HK-2 (cell line): ENCODE data around the gene AKNAD1.

Source experiments
- DNase-seq: peaks from one replicate; pipeline ENCODE4 v3.0.0-alpha.2; 2018; ENCODE audit not compliant: unreplicated experiment

Gene AKNAD1

DNA sequence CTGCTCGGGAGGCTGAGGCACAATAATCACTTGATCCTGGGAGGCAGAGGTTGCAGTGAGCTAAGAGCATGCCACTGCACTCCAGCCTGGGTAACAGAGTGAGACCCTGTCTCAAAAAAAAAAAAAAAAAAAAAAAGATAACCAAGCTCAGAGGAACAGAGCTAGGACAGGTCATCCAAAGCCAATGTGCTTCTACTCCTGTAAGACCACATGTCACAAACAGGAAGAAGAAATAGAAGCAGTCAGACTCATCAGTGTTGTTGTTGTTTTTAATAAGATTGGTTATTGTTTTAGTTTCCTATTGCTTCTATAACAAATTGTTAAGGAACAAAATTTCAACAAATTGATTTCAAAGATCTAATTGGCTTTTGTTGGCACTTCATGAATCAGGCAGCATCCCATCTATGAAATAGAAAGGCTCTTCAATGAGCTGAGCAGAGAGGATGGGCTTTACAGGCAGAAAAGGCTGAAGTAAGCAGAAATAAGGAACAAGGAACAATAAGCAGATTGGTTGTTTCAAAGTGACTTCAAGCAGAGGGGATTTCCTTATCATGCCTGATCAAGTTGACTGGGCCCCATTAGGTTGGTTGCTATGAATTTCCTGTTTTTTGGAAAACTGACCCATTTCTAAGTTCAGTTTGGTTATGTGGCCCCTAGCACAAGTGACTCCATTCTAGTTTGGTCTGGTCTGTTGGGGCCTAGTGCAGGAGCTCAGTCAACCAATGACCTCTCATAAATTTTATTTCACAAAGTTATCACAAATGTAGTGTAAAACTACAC lies 6.0 kb upstream of the AKNAD1 start:
- no peak for DNase-seq

GRCh38 chr1:108862017-108862610 lies 5.2 kb upstream of the AKNAD1 start:
- DNase-seq = no peak

GRCh38 chr1:108861566-108861965 lies 4.7 kb upstream of the AKNAD1 start:
- DNase-seq = no peak

- no peak for DNase-seq
These were observed 3.5 kb upstream of the AKNAD1 start for GRCh38 chr1:108860190-108860907.

- no peak for DNase-seq
These were observed 1.5 kb upstream of the AKNAD1 start for GRCh38 chr1:108858230-108858950.

GRCh38 chr1:108854221-108855019 lies 2.5 kb downstream of the AKNAD1 start:
- no peak for DNase-seq

GRCh38 chr1:108852221-108852975 lies 4.5 kb downstream of the AKNAD1 start:
- no peak for DNase-seq

DNA sequence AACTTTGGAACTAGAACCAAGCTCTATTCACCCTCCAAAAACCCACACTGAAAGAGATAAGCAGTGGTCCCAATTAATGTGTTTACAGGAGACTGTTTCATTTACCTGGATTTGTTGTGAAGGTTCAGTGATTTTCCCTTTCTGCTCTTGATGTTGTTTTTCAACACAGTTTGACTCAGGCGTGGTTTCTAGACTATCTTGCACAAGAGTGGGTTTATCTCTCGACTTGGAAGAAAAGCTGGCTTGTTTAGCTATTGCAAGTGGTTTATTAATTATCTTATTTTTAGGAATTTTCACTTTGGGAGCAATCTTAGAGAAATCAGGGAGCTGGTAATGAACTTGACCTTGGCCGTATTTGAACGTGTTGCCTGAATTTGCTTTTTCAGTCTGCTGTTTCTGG lies 5.3 kb downstream of the AKNAD1 start:
- no peak for DNase-seq

- no peak for DNase-seq
These were observed 6.0 kb downstream of the AKNAD1 start for GRCh38 chr1:108850929-108851328.

GRCh38 chr1:108848806-108849205 lies 8.1 kb downstream of the AKNAD1 start:
- DNase-seq = no peak

- no peak for DNase-seq
These were observed 9.4 kb downstream of the AKNAD1 start for GRCh38 chr1:108847494-108847893.

- DNase-seq = no peak
These were observed 10.9 kb downstream of the AKNAD1 start for GRCh38 chr1:108845991-108846390.

GRCh38 chr1:108845446-108845845 lies 11.4 kb downstream of the AKNAD1 start:
- DNase-seq = no peak

DNA sequence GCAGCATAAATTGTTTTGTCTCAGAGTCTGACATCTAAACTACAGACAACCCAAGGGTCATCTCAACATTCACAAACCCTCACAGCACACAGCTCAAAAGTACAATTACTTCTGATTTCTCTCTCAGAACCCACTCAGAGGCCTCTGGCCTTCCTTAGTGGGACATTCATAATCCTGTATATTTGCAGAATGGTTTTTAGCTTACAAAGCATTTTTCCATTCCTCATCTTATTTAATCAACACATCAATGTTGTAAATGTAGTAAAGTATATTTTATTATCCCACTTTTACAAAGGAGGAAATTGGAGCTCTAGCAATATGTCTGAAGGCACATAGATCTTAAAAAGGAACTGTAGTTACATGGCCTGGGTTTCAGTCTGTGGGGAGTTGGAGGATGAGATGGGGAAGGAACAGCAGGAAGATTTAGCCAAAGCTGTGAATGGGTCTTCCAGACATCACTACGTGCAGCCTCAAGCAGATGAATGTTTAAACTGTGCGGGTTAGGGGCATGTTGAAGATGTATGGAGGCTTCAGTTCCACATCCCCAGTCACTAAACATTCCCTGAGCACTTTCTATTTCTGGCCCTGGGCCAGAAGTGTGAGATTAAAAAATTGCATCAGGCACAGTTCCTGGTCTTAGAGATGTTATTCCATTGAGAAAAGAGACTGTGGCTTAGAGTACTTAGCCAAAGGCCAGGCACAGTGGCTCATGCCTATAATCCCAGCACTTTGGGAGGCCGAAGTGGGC lies 13.3 kb downstream of the AKNAD1 start:
- DNase-seq = no peak

- no peak for DNase-seq
These were observed 14.2 kb downstream of the AKNAD1 start for GRCh38 chr1:108842525-108843181.

DNA sequence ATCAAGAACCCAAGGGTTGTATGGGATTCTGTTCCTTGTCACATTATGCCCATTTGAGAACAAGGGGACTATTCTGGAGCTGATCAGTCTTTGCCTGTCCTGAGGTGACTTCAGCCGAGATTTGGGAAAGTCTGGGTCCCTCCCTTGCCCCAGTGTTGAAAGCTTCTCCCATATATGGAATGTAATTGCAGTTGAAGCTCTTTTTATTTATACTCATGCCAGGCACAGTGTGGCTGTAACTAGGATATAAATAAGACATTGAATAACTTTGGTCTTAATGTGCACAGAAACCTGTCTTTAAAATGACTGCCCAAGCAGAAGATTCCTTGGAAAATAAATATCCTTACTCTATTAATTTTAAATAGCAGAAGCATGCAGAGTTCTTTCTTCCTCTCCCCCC lies 15.2 kb downstream of the AKNAD1 start:
- DNase-seq = no peak

DNA sequence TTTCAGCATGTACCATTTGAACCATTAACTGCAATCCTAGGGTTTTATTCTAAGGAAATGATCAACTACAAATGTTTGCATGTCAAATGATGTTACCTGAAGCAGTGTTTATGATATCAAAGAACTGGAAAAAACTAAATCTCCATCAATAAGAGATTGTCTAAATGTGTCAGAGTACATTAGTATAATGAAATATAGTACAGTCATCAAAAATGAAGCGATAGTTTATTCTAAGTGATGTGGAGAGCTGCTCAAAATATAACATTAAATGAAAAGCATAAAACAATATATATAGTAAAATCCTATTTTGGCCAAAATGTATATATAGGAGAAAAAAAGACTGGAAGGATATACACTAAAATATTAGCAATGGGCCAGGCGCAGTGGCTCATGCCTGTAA lies 24.0 kb downstream of the AKNAD1 start:
- DNase-seq = no peak

- no peak for DNase-seq
These were observed 25.7 kb downstream of the AKNAD1 start for GRCh38 chr1:108831225-108831624.
